LNCAP (cell line): ENCODE data around the gene RARA.

Experiments used
- TF ChIP-seq, protein P1 (sequence below): fragments of 450-650 bp; IDR thresholded peaks from 2 replicates; pipeline ENCODE4 v1.5.1; 2017; ENCODE audit warnings: mild to moderate bottlenecking

Gene RARA

DNA sequence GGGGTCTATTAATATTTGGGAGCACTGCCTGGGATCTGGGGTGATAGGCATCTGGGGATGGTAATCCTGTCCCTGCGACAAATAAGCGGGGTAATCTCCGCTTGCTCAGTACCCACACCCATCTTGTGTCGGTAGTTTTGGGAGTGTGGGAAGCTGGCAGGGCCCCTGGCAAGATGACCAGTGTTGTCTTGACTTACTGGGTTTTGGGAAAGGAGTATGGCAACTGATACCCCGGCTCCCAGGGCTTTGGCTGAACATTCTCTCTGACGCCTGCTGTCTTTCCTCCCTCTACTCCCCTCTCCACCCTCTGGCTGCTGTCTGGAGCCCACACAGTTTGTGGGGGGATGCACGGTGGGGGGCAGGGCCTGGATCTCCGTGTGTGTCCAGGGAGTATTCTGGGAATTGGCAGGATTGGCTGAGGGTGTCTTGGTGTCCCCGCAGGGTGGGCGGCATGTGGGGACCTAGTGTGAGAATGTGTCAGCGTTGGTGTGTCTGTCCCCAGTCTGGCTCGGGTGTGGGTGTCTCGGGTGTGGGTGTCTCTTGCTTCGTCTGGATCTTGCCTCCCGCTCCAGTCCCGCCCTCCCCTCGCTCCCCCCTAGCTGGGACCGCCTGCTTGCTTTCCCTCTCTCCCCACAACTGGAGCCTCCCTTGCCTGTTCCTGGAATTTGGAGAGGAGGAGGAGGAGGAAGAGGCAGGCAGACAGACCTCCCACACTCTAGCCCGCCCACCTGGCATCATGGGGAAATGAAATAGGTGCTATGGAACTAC lies 12.0 kb downstream of the RARA start:
- TF ChIP-seq, protein P1, sequence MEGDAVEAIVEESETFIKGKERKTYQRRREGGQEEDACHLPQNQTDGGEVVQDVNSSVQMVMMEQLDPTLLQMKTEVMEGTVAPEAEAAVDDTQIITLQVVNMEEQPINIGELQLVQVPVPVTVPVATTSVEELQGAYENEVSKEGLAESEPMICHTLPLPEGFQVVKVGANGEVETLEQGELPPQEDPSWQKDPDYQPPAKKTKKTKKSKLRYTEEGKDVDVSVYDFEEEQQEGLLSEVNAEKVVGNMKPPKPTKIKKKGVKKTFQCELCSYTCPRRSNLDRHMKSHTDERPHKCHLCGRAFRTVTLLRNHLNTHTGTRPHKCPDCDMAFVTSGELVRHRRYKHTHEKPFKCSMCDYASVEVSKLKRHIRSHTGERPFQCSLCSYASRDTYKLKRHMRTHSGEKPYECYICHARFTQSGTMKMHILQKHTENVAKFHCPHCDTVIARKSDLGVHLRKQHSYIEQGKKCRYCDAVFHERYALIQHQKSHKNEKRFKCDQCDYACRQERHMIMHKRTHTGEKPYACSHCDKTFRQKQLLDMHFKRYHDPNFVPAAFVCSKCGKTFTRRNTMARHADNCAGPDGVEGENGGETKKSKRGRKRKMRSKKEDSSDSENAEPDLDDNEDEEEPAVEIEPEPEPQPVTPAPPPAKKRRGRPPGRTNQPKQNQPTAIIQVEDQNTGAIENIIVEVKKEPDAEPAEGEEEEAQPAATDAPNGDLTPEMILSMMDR: no peak

- TF ChIP-seq, protein P1: no peak
Observed at GRCh38 chr17:40321524-40321929, 12.5 kb downstream of the RARA start.

DNA sequence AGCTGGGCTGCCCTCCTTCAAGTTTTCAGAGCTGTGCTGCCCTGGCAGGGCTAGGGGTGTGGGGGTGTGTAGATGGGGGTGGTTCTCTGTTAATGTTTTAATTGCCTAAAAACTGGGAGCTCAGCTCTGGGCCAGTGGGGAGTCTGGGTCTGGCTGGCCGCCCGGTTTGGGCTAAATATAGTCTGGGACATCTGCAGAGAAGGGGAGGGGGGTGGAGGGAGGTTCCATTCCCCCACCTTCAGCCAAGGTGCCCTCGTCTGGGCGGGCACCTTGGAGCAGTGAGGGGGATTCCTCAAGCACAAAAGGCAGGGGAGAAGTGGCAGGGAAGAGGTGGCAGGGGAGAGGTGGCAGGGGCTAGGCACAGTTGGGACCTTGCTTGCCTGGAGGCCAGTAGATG lies 13.0 kb downstream of the RARA start:
- TF ChIP-seq, protein P1: no peak

DNA sequence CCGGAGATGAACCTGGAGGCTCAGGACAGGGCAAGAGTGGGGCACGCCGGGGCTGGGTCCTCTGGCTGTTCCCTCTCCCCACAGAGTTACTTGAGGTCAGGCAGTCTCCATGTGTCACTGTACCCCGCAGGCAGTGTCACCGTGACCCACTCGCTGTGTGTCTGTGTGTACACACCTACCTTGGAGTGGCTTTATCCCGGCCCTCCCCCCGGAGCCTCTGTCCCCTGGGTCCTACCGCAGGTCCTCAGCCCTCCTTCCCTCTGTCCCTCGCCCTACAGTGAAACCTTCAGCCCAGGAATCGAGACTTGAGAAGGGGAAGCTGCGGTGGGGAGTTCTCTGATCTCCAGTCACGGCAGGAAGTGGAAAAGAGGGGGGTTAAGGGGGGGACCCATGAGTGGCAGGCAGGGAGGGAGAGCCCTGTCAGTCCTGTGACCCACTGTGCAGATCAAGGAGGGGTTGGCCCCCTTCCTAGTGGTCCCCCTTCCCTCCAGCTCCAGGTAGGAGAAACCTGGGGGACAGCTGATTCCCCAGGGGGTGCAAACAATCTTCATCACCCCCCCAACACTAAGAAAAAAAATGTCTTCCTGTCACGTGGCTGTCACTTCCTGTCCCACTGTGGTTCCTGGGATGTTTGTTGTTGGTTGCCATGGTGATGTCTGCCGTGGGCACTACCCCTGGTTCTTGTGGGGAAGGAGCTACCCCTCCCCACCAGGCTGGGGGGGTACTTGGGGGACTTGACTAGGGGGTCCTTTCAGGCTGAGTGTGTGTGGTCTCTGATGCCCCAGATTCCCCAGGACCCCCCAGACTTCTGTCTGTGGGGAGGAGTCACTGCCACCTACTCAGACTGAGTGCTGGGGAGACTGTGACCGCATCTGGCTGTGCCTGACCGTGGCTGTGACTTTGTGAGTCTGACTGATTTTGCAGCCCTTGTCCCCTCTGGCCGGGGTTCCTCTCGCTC lies 13.7 kb downstream of the RARA start:
- TF ChIP-seq, protein P1: no peak

GRCh38 chr17:40323391-40324381 lies 14.7 kb downstream of the RARA start:
- TF ChIP-seq, protein P1: no peak

DNA sequence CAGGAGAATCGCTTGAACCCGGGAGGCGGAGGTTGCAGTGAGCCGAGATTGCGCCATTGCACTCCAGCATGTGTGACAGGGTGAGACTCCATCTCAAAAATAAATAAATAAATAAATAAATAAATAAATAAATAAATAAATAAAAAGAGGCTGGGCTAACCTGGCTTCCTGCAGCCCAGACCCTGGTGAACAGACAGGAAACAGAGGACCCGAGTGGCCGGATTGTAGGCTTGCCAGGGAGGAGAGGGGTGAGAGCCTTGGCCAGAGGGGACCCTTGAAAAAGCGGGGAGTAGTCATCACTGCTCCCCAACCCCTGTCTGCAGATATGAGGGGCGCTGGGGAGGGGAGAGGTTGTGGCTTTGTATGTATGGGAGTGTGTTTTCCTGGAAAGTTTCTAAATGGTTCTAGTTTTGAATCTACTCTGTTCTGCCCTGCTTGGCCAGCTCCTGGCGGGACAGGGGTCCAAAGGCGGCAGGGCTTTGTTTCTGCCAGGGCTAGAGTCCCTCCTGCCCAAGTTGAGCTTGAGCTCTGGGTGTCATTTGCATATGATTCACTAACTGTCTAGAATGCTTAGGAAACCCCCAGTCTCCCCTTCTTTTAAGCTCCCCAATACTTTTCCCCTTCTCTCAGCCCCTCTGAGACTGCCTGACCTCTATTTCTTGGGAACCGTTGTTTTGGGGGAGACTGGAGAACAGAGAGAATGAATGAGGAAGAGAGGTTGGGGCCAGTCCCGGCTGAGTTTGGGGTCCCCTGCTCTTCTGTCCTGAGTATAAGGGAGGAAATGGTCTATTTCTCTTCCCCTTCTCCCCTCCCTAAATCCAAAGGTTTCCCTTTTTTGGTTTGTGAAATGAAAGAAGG lies 16.4 kb downstream of the RARA start:
- TF ChIP-seq, protein P1: no peak
